GM10266 (cell line): ENCODE results near the gene DSTYK.

Experiments used
- DNase-seq: peaks from one replicate; pipeline ENCODE4 v3.0.0; 2012; ENCODE audit errors: extremely low spot score
- TF ChIP-seq, protein P1 (sequence below): IDR thresholded peaks from 2 replicates; pipeline ENCODE4 v1.5.1; 2012; ENCODE audit warnings: mild to moderate bottlenecking, low read depth; ENCODE audit not compliant: control insufficient read depth, insufficient read depth; ENCODE audit errors: missing control alignments

The DSTYK gene

DNA sequence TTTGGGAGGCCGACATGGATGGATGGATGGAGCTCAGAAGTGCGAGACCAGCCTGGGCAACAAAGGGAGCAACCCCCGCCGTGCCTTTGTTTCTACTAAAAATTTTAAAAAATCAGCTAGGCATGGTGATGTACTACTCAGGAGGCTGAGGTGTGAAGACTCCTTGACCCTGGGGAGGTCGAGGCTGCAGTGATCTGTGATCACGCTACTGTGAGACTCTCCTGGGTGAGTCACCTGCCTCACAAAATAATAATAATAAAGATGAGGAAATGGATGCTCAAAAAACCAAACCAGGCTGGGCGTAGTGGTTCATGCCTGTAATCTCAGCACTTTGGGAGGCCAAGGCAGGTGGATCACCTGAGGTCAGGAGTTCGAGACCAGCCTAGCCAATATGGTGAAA is 19.2 kb downstream of the DSTYK start:
- TF ChIP-seq, protein P1, sequence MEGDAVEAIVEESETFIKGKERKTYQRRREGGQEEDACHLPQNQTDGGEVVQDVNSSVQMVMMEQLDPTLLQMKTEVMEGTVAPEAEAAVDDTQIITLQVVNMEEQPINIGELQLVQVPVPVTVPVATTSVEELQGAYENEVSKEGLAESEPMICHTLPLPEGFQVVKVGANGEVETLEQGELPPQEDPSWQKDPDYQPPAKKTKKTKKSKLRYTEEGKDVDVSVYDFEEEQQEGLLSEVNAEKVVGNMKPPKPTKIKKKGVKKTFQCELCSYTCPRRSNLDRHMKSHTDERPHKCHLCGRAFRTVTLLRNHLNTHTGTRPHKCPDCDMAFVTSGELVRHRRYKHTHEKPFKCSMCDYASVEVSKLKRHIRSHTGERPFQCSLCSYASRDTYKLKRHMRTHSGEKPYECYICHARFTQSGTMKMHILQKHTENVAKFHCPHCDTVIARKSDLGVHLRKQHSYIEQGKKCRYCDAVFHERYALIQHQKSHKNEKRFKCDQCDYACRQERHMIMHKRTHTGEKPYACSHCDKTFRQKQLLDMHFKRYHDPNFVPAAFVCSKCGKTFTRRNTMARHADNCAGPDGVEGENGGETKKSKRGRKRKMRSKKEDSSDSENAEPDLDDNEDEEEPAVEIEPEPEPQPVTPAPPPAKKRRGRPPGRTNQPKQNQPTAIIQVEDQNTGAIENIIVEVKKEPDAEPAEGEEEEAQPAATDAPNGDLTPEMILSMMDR: no peak
- DNase-seq: no peak

DNA sequence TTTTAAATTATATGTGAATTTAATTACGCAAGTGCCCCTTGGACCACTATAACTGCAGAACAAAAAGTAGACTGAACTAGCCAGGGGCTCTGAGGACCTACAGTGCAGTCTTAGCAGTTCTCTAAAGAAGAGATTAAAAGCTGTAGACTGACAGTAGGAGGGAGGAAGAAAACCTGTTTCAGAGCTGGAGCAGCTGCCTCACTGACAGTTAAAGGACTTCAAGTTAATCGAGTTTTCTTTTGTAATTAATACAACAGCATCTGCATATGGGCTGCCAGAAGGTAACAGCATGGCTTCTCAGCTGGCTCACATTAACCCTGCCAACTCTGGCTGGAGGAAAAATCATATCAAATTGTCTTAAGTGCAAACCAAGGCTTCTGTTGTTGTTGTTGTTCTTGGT is 19.9 kb downstream of the DSTYK start:
- DNase-seq: no peak
- TF ChIP-seq, protein P1: no peak

DNA sequence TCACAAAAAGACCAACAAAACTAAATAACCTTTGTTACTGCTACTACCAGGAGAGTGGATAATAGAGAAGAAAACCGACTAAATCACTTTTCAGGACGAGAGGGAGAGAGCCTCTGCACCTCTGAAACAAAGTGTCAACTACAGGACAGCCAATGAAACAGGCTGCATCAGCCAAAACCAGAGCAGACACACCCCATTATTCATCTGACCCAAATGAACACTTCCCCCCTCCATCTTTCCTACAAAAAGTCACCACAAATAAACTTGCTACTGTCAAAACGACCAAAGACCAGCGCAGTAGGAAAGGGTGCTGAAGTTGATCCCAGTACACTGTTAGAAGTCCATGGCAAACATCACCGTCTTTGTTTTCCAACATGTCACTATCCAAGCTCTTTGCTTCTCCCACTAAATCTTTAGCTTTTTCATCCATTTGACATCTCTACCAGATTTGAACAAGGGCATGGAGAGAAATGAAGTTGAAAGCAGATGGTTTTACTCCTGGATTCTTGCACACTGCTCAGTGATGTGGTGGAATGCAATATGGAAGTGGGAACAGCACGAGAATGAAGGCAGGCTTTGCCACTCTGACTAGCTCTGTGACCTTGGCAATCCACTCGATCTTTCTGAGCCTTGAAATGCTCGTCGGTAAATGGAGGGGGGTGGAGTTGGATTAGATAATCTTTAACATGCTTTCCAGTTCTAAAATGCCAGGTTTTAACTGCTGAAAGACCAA is 20.5 kb downstream of the DSTYK start:
- no peak for DNase-seq
- TF ChIP-seq, protein P1: no peak

DNA sequence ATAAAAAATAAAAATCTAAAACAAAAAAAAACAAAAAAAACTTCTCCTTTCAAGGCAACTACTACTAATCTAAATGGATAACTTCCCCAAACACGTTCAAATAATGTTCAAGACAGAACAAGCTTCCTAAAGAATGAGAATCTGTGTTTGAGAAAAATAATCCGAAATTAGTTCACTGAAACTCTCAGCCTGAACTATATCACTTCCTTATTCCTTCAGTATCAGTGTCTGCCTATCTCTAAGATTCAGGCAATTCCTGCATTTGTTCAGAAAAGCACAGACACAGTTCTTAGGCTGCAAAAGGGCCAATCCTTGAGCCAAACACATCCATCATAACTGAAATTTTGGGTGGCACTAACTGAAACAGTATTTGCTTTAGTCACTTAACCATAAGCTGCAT is 22.4 kb downstream of the DSTYK start:
- DNase-seq: no peak
- TF ChIP-seq, protein P1: no peak

DNA sequence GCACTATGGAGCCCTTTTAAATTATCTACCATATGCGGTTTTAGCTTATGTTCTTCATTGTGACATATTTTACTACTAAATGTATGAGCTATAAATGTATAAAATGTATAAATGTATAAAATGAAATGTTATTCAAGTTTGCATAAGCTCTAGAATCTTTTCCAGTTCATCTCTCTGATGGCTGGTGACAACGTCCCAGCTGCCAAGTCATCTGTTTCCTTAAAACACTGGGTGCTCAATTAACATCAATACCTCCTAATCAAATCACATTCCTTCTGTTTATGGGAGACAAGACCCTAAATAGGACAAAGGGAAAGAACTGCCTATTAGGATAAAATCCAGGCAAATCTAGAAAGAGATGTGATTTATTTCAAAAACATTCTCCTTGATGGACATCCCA is 22.9 kb downstream of the DSTYK start:
- TF ChIP-seq, protein P1: no peak
- no peak for DNase-seq

DNA sequence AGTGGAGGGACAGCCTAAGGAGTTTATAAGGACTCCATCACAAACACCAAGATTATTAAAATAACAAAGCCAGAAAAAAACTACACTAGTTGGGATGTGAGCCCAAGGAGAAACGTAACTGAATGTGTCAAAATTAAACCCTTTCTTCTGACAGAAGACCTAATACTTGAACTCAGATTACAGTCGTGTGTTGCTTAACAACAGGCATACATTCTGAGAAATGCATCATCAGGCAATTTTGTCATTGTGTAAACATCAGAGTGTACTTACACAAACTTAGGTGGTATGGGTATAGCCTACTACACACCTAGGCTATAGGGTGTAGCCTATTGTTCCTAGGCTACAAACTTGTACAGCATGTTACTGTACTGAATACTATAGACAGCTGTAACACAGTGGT is 23.4 kb downstream of the DSTYK start:
- no peak for DNase-seq
- TF ChIP-seq, protein P1: no peak

DNA sequence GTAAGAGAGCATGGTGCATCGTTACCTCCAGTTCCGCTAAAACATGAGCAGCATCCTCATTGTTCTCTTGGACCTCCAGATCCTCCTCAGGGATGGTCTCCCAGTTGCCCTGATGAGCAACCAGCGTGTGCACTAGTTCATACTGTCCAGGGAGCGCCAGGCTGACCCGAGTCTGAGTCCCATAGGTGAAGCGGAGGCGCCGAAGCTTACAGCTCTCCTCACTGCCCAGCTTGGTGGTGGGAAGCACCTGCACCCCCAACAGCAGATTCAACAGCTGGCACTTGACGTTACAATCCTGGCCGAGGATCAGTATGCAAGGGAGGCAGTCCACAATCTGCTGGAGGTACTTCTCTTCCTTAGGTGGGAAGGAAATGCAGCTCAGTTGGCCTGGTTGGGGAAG is 24.1 kb downstream of the DSTYK start:
- no peak for DNase-seq
- TF ChIP-seq, protein P1: no peak
